ENCODE measurements around the gene KAZN.

The KAZN gene

DNA sequence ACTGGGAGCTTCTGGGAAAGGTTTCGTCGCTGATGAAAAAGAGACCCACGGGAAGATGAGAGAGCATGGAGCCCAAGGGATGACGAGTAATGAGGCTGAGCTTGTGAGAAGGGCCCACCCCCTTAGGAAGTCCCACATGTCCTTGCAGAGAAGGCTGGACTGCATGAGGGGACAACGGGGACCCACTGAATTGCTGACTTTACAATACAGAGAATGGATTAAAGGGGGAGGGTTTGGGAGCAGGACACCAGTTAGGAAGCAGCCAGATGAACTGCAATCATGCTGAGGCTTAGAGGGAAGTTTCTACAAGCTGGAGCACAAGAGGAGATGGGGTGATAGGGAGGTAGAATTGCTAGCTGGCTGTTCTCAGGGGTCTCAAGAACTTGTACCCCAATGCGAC lies 549.5 kb downstream of the KAZN start:
- DNase-seq (ENCODE audit: low spot score) = no peak

DNA sequence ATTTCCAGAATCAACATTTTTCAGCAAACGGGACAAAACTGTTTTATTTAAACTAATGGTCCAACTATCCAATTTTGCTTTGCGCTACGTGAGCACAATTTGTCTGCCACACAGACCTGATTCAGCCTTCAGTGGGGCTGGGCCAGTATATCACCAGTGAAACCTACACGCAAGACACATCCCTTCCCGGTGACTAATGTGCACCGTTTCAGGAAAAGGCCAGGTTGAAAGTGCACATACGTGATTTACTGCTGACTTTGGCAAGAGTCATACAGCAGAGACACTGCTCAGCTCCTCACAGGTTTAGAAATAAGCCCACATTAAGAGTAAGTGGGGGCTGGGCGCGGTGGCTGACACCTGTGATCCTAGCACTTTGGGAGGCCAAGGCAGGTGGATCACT lies 550.0 kb downstream of the KAZN start:
- no peak for DNase-seq (ENCODE audit: low spot score)

DNA sequence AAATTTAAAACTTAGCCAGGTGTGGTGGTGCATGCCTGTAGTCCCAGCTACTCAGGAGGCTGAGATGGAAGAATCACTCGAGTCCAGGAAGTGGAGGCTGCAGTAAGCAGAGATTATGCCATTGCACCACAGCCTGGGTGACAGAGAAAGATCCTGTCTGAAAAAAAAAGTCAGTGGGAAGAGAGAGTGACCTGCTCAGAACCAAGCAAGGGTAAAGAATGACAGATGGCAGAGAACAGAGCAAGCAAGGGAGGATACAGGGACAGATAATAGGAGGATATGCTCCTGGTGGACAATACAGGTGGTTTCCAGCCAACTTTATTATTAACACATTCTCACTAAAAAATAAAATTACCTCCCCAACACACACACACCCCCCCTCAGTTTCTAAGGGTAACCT lies 550.5 kb downstream of the KAZN start:
- DNase-seq (ENCODE audit: low spot score) = no peak

DNA sequence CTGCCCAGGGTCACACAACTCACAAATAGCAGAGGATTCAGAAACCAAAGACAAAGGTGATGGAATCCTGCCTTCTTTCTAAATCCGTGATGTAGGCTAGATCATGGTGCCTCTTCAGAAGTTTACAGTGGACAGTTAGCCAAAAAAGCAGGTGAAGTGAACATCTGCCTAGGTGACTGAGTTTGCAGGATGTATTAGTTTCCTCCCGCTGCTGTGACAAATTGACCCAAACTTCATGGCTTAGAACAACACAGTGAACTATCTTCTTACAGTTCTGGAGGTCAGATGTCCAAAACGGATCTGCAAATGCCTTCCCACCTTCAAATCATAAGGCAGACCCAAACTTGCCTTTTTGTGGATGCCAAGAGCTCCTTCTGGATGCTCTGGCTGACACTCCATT lies 551.9 kb downstream of the KAZN start:
- no peak for DNase-seq (ENCODE audit: low spot score)

DNA sequence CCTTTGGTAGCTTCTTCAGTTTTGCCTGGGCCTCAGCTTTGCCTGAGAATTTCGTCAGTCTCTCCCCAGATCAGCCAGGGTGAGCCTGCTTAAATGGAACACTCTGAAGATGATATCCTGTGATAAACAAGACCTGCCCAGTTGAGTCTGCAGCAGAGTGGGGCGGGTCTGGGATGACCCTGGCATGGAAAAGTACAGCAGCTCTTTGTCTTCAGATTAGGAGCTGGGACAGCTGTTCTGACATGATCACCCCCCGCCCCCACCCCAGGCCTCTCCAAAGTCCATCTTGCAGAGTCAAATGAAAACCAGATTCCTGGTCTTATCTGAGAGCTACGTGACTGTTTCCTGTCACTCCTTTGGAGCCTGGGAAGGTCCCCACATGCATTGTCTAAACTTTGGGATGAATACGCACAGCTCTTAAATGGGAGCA lies 552.9 kb downstream of the KAZN start:
- no peak for DNase-seq (ENCODE audit: low spot score)

DNA sequence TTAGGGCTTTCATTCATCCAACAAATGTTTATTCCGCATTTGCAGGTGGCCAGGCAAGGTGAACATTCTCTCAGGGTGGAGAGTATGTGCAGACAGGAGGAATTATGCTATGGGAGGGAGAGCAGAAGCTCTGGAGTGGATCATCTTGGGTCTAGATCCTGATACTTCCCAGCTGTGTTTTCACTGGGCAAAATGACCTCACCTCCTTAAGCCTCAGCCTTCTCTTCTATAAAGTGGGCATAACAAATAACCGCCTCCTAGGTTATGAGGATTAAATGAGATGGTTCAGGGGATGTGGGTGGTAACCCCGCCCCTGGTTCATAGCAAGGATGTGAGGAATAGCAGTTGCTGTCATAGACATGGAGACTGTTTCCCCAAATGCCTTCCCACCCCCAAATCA lies 553.4 kb downstream of the KAZN start:
- no peak for DNase-seq (ENCODE audit: low spot score)

DNA sequence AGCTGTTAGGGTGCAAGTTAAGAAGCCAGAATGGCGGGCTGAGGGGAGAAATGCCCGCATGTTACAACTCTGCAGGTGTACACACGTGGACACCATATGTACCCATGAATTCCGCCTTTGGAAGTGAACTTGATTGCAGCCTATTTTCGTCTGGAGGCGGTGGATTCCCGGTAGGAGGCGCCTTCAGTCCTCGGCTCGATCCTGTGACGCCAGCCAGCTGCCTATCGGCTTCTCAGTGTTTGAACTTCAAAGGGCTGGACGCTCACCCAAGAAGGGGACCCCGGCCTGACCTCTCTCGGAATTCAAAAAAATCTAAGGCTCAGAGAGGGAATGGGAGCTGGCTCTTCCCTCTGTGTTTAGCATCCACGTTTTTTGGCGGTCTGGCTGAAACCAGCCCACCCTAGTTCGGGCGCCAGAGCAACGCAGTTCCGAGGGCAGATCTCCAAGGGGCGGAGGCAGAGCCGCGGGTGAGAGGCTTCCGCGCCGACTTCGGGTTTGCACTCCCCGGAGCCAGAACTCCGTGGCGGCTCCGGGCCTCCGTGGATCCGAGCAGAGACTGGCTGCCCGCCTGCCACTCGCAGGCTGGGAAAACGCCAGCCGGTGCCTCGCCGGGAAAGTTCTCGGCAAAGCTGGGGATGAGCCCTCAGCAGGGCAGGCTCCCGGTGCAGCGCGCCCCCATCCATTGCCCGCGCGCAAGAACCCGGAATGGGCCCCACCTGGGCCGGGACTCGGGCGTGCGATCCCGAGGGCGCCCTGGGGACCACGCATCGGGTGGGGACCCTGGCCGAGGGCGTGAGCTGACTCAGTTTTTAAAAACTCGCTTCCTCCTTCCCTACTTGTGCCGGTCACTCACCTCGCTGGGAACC lies 554.1 kb downstream of the KAZN start:
- no peak for DNase-seq (ENCODE audit: low spot score)

DNA sequence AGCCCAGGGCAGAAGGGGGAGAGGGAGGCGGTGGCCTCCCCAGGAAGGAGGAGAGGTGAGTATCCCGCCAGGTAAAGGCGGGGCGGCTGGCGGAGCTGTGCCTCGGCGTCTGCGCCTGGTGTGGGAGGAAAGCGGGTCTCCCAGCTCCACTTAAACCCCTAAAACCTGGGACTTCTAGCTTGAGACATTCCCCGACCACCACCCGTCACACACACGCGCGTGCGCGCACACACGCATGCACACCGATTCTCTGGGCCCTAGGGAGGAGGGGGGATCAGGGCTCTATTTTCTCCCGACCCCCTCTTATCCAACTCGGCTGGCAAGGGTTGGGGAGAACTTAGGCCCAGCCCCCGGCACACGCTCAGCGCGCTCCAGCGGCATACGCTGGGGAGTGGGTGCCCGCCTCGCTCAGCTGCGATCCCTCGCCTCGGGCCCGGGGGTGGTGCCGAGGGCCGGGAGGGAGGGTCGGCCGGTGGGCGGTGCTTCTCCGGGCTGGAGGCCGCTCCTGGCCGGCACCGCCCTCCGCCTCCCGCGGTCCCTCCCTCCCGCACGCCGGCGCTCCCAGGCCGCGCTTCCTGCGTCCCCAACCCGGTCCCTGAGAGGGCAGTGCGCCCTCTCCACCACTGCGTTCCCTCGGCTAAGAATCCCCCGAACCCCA lies 554.8 kb downstream of the KAZN start, which contains the start of gene TMEM51:
Gene TMEM51, plus strand, starts transcription at position 564 of the 658 bp plus-strand sequence. CDS start 61,341 bp downstream, outside the sequence.
- no peak for DNase-seq (ENCODE audit: low spot score)

DNA sequence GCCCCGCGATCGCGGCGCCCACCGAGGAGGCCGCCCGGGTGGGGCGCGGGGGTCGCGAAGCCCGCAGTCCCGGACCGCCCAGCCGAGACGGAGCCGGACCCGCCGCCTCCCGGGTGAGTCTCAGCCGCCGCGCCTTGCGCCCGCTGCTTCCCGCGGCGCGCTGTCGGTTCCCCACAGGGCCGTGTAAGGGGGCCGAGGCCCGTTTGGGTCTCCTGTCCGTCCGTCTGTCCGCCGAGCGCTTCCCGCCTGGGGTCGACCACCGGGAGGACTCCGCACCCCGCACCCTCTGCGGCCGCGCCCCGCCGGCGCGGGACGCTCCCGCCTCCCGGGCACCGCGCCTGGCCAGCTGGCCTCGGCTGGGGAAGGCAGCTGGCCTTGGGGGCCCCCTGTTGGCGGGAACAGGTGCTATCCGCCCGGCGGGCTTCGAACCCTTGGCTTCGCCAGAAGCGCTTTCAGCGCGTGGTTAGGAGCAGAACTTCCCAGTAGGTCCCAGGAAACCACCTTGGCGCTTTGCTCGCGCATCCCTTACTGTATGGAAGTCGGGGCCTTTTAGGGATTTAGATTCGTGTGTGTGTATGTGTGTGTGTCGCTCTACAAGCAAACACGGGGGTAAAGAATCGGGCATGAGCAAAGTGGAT lies 555.5 kb downstream of the KAZN start:
- DNase-seq (ENCODE audit: low spot score) = no peak

DNA sequence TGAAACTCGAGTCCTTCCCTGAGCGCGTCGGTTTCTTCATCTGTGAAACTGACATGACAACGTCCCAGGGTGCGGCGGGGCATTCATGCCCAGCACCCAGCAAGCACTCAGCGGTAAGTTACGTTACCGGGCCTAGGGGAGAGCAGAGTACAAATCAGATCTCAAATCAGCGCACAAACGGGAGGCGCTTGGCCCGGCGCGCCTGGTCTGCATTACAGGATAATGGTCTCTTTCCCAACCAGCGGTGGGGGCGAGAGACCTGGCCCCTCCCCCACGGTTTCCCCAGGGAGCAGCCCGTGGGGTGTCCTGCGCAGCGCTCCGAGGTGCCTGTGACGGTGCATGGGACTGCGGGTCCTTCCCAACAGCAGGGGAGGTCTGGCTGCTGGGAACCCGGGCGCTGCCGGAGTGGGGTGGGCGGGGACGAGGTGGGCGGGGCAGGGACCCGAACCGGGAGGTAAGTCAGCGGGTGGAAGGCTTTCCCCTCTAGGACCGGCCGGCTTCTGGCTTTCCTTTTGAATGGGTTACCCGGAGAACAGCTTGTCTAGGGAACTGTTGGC lies 556.1 kb downstream of the KAZN start:
- DNase-seq (ENCODE audit: low spot score) = no peak

DNA sequence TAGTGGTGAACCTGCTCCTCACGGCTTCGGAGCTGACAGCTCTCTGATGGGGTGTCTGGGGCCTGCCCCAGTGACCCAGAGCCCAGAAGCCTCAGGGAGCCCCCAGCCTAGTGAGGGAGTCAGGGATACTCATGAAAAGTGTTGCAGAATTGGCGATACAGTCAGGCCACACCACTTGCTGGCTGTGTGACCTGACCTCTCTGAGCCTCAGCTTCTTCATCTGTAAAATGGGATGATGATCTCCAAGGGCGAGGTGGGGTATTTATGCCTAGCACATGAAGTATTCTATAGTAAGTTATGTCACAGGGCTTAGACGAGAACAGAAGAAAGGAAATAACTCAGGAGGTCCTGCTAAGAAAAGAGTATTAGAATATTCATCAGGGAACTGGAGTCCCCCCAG lies 556.7 kb downstream of the KAZN start:
- DNase-seq (ENCODE audit: low spot score) = no peak

DNA sequence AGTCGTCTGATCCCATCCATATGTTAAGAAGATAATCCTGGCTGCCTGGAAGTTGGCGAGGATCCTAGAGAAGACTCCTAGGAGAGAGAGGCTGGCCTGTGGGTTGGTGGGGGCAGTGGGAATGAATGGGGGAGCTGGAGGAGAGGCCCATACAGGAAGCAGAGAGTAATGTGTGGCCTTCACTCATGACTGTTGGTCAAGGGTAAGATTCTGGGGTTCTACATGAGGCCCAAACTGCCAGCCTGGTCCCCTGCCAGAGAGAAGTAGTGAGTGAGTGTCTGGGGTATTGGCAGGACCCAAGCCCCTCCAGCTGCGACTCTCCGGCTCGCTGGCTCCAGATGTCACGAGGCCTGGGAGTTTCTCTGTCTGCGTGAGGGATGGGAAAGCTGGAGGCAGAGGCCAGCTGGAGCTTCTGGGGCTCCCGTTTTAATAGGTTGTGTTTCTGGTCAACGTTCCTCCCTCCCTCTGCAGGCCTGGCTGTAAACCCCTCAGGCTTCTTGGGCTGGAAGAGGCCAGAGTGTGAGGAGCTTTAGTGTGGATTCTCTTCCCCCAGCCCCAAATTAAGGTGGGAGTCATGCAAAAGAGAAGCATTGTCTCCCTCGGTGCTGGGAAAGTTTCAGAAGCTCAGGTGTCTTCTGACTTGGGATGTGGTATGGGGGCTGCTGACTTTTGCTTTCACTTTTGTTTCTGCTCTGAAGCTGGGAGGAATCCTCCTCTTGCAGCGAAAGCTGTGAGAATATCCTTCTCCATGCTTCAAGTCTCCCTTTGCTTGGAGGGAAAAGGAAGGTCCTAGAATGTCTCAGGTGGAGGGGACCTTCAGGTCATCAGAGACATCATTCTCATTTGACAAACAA lies 557.6 kb downstream of the KAZN start:
- DNase-seq (ENCODE audit: low spot score) = no peak

DNA sequence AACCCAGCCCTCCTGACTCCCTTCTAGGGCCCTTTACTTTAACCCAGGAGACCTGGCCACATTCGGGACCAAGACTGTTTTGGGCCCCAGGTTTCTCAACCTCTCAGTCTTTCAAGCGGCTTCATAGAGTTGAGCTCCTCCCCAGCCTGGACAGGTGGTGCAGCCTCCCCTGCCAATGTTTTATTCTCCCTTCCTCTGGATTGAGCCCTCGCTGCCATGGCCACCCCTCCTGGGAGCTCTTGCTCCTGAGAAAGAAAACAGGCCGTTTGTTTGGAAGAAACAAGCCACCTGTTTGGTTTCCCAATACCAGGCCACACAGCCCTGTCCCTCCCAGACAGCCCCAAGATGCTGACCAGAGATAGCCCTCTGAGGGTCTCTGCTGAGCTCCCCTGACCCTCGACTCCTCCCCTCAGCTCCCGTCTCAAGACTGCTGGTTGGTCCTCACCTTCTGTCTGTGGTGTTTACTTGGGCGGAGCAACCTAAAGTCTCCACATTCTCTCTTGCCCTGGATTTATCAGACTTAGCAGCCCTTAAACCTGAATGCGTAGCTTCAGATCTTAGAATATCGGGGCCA lies 558.4 kb downstream of the KAZN start:
- DNase-seq (ENCODE audit: low spot score) = no peak

DNA sequence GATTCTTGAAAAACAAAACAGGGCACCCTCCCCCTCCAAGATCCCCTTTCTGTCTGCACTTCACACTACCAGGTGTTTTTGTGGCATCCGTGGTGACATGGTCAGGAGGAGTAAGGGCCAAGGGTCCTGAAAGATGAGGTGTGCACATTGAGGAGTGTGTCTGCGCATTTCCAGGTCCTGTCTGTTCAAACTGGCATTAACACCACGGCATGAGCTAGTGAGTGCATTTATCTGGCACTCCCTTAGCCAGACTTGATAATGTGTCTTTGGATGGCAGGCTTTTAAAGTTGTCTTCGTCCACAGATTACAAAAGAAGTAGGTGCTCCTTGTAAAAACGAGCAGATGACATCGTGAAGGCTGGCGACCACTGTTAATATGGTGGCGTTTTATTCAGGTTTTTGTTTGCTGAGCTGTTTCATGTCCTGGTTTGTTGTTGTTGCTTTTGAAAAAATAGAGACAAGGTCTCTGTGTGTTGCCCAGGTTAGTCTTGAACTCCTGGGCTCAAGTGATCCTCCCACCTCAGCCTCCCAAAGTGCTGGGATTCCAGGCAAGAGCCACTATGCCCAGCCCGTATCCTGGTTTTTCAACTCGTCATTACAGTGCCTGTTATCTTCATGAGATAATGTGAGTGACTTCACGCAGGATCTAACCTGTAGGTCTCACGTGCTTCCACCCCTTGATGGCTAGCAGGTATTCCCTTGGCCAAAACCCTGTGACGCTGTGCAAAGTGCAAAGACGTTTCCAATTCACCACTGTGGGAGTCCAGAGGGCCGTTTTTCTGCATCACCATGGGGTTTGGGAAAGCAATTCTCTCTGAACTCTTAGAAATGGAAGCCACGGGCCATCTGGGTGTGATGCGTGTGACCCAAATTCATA lies 559.3 kb downstream of the KAZN start:
- DNase-seq (ENCODE audit: low spot score) = no peak

DNA sequence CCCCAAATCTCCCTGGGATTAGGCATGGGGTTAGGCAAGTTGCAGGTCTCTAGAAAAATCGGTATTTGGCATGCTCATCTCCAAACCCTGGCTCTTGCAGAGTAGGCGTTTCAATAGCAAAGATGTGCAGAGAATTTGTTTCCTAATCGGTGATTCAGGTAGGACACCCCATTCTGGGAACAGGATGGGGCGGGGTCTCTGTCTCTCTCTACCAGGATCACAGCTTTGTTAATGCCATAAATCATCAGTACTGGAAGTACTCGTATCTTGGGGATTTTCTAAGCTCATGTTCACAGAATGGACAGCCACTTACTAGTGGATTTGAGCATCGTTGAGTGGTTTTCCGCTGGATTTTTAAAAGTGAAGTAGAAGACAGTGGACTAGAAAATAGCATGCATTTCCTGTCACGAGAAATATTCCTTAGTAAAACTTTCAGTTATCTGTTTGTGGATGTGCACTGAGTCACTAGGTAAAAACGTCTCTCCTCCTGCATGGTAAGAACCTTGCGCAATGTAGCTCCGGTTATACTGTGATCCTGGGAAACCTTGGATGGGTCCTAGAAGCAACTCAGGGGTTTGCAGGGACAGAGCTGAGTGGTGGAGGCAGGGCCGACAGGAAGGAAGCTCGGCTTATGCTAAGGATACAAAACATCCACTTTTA lies 560.2 kb downstream of the KAZN start:
- DNase-seq (ENCODE audit: low spot score) = no peak

DNA sequence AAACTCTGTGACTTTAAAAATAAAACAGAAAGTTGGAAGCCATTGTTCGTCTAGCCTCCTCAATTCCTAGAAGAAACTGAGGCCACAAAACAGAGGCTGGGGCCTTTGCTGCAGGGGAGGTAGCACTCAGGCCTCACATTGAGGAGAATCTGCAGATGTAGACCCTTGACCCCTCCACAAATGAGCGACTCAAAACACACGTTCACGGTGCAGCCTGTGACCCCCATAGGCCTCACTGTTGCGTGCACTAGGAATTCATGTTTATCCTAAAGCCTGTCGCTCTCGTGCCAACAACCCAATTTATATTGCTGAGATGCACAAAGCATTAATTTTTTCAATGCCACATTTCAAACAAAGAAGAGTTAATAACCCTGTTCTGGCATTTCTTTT lies 560.7 kb downstream of the KAZN start:
- DNase-seq (ENCODE audit: low spot score) = no peak

DNA sequence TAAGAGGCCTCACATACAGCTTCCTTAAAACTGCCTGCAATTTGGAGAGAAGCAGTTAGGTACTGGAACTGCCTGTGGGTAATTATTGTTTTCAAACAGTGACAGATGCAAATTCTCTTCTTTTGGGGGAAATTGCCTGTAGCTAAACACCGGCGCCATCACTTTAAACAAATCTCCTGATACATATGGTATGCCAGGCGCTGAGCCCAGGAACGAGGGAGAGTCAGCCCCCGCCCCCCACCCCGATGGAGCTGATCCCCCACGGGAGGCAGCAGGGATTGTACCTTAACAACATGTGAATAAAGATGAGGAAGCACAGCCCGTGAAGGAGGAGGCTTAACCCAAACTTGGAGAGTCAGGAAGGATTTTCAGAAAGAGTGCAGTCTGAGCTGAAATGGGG lies 562.1 kb downstream of the KAZN start:
- no peak for DNase-seq (ENCODE audit: low spot score)

DNA sequence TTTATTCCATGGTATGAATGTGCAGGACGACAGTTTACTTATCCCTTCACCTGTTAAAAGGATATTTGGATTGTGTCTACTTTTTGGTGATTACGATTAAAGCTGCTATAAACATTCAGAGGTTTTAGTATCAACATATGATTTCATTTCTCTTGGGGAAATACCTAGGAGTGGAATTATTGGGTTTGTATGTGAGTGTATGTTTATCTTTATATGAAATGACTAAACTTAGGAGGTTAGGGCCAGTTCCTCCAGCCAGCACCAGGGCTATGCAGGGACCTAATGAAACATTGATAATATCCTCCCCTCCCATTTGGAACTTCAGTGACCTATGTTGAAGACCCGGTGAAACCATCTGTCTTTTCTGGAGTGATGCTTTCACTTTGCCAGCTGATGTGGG lies 568.9 kb downstream of the KAZN start:
- no peak for DNase-seq (ENCODE audit: low spot score)
